Stimulated activated CD4-positive, alpha-beta T cell treated with anti-CD3 and anti-CD28 coated beads, Interleukin-4, amount 100 ng/mL, for 24 hours (primary cell): ENCODE data around the gene CYB5B.

ENCODE experiments used
- DNase-seq: peaks from one replicate; pipeline ENCODE4 v3.0.0-alpha.2; 2020

Gene CYB5B

DNA sequence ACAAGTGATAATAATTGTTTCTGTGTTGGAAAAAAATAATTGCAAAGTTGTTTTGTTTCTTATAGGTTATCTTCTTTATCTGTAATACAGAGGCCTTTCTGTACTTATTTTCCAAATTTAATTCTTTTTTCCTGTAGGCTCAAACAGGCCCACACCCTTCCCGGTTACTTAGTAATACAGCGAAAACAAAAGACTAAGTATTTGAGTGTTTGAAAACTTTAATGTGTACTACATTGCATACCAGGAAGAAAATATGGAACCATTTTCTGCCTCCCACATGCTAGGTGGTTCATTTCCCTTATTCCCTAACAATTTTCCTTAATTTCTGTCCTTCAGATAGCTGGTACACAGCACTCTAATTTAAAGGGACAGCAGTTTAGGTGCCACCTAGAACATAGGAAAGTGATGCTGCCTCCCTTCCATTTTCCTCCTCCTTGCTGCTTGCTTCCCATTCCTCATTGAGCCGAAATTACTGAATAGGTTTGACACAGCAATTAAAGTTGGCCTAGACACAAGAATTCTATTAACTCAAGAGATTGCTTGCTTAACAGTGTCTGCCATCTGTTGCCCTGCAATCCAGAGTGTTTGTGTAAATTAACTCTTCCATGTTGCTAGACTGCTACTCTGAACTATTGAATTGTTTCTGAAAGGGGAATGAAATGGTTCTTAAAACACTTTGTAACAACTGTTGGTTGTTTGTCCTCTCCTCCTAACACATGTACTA, 24.2 kb downstream of the CYB5B start:
- DNase-seq = no peak

DNA sequence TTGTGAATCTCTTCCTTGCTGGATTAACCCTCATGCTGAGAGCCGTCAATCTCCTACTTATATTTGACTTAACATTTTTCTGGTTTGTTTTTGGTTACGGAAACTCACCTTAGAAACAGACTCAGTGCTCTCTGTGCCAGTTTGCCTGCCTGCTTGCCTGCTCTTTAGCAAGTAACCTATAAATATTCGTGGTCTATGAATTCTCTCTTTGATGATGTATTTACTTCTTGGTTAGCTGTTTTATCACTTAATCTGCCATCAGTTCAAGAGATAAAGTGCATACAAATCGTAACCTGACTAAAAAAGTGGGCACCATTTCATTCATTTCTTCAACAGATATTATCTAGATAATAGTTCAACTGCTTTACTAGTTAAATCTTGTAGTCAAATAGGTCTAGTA, 26.7 kb downstream of the CYB5B start:
- DNase-seq = no peak

DNA sequence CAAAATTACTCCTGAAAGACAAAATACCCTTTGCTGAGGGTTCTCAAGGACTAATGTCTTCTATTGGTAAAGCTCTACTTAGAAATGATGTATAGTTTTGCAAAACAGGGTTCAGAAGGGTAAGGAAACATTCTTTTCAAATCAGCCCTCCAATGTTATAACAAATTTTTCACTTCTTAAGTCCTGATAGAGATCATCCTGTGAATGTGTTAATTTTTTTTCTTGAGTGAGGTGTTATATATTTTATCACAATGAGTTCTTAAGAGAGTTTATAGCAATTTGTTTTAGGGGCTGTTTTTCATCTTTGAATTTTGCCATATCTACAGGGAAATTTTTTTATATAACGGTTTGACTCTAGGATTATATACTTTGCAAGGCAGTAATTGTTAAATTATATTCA, 29.5 kb downstream of the CYB5B start:
- no peak for DNase-seq

DNA sequence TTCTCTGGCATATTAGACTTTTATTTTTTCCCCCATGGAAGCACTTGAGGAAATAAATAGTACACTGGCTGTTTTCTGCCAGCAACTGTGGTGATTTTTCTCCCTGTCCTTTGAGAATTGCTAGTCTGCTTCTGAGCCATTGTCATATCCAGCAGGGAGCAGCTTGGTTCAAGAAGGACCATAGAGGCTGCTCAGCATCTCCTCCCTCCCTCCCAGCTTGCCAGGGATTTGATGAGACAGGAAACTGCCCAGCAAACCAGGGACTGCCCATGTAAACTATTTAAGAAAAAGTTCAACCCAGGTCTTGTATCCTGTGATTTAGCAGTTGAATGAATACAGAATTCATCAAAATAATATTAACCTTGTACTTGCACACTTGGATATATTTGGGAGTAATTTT, 39.5 kb downstream of the CYB5B start:
- DNase-seq = no peak

DNA sequence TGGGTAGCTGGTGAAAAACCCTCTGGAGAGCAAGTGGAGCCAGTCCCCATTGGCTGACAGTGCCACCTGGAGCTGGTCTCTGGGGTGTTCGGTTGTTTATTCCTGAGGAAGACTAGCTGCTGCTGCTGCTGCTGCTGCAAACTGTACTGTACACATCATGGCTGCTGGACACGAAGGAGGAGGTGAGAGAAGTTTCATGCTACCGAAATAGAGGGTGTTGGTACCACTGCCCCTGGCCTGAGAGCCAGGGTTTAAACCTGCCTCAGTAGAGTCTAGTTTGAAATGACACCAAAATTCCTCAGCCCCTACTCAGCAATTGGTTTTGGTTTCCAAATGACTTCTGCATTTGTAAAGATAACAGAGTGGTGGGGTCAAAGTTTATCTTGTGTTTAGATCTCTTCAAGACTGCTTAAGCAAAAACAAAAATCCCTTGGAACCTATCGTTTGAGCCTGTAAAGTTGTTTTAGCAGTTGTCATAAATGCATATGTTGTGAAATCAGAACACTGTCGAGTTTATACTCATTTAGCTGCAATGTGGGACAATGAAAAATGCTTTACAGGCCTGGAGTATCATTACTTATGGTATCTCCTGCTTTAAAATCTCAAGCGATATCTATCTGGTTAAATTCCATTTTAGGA, 40.8 kb downstream of the CYB5B start:
- DNase-seq = no peak

DNA sequence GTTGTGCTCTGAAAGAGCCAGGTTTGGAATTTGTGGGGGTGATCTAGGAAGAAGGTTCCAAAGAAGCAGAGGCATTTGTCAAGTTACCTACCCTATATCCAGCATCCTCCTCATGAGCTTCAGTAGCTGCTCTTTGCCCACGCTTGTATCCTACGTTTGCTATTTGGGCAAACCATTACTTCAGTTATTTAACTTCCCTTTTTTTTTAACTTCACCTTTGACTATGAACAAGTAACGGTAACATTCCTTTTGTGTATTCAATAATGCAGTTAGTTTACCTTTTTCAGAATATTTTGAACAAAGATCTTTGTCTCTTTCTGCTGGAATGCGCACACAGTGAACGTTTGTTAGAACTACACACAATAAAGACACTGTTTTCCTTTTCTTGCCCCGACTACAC, 41.5 kb downstream of the CYB5B start:
- no peak for DNase-seq

DNA sequence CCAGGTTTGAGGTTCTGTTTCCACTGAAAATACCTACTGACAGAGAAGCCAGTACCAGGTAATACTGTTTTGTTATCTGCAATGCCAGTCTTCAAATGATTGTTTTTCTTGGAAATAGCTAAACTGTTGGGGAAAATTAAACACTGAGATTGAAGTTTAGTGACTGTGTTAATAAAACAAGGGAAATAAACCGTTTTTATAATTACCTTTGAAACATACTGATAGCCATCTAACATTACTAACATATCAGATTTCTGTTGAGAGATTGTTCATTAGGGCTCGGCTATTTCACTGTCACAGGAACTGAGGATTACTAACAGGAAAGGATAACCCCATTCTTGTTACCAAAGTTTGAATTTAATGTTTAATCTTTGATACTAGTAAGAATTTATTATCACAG, 42.1 kb downstream of the CYB5B start:
- DNase-seq = no peak

DNA sequence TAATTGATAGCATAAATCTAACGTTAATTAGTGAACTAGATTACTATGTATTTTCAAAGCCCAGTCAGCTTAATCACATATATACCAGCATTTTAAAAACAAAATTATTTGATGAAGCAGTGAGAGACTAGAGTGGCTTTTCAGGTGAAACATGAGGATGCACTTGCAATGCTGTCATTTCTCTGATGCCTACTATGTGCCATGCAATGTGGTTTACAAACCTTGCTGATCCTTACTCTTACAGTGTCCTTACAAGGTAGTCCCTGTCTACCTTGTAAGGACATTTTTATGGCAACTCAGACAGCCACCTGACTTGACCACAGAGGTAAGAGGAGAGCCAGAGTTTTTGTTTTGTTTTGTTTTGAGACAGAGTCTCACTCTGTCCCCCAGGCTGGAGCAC, 42.7 kb downstream of the CYB5B start:
- no peak for DNase-seq

DNA sequence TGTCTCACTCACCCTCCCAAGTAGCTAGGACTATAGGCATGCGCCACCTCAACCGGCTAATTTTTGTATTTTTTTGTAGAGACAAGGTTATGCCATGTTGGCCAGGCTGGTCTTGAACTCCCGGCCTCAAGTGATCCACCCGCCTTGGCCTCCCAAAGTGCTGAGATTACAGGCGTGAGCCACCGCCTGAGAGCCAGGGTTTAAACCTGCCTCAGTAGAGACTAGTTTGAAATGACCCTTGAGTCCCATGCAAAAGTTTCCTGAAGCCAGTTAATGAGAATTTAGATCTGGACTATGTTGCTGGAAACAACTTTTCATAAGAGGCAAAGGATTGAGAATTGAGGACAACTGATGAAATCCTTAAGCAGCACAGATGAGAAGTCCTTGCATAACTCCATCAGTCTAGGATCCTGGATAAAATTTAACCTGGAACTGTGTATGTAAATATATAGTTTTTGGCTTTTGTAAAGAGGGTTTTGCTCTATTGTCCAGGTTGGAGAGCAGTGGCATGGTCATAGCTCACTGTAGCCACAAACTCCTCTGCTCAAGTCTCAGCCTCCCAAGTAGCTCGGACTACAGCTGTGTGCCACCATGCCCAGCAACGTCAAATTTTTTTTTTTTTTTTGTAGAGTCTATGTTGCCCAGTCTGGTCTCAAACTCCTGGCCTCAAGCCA, 43.2 kb downstream of the CYB5B start:
- no peak for DNase-seq

DNA sequence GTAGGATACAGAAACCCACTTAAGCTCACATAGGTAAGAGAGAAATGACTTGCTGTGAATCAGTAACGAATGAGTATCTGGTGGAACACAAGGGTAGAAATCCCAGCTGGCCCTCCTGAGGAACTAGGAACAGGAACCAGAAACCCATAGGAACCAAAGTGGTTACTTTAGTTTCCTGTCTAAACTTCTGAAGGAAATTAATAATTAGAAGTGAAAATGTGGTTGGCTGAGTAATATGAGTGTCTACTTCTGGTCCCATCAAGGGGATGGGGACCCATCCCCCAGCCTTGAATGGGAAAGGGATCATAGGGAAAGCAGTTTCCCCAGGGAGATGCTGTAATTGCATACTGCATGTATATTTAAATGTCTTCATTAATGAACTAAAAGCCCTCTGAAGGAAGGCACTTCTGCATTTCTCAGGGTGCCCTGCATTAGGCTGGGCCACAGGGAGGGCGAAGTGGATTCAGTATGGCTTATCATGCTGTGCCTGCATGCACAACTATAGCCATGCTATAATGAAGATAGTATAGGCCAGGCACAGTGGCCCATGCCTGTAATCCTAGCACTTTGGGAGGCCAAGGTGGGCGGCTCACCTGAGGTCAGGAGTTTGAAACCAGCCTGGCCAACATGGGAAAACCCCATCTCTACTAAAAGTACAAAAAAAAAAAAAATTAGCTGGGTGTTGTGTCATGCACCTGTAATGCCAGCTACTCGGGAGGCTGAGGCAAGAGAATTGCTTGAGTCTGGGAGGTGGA, 45.6 kb downstream of the CYB5B start:
- peak; percentile 28 for DNase-seq

DNA sequence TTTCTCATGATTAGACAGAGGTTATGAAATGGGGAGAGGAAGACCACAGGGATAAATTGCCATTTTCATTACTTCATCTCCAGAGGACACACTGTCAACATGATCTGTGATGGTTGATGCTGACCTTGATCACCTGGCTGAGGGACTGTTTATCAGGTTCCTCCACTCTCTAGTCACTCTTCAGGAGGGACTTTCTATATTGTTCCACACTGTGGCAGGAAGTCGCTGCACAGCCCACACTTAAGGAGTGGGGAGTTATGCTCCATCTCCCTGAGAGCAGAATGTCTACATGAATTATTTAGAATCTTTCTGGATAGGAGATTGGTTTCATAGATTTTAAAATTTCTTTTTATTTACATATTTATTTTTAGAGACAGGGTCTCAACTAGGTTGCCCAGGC, 46.7 kb downstream of the CYB5B start:
- DNase-seq = no peak

DNA sequence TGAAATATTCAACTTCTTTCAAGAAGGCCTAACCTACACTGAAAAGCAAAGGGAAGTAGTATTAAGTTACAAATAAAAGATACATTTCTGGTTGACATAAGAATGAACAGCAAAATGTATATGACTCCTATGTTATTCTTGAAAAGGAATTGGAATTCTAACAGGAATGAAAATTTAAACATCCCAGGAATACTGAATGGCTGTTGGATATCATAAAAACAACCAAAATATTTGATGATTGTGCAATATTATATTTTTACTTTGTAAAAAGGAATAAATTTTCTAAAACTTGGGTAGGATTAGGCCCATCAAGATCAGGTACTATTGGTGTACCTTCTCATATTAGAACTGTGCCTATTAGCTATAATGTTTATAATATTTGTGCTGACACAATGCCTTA, 50.0 kb downstream of the CYB5B start:
- DNase-seq = no peak

DNA sequence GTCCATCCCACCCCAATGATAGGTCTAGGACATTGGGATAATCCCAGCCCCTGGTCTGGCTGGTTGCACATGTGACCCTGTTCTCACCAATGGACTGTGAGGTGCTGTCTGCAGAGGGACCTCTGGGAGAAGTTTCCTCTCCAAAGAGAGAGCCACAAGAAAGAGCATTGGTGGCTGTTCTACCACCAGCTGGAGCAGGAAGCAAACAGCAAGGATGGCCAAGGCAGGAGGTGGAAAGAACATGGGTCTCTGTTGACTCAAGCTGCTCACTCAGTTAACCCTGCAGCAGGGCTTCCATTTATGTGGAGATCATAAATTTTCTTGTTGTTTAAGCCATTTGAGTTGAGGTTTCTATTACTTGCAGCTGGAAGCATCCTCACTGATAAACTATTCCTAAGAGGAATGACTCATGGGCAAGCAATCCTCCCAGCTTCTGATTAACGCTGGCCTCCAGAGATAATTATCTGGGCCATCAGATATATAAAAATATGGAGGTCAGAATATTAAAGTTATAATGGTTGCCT, 52.6 kb downstream of the CYB5B start:
- no peak for DNase-seq

DNA sequence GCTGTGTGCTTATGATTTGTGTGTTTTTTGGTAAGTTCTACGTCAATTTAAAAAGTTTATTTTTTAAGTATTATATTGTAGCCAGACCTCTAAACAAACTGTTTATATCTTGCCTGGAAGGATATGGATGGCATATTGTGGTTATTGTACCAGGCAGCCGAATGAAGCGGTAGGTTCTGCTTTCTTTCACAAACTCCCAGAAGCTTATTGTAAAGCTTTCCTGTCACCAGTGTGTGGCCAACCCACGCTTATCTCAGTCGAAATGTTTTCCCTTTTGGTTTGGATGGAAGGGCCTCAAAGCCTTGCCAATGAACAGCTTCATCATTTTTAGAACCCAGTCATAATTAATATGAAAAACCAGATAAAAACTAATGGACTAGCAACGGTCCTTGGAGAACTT, 53.1 kb downstream of the CYB5B start:
- DNase-seq = no peak

DNA sequence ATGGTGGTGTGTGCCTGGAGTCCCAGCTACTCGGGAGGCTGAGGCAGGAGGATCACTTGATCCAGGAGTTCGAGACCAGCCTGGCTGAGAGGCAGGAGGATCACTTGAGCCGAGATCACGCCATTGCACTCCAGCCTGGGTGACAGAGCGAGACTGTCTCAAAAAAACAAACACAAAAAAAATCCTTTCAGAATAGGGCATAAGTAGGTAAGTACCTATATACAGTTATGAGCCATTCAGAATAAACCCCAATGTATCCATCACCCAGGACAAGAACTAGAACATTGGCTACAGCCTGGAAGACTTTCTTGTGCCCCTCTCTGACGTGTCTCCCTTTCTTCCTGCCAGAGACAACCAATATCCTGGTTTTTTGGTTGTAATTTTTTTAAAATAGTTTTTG, 54.3 kb downstream of the CYB5B start:
- DNase-seq = no peak

DNA sequence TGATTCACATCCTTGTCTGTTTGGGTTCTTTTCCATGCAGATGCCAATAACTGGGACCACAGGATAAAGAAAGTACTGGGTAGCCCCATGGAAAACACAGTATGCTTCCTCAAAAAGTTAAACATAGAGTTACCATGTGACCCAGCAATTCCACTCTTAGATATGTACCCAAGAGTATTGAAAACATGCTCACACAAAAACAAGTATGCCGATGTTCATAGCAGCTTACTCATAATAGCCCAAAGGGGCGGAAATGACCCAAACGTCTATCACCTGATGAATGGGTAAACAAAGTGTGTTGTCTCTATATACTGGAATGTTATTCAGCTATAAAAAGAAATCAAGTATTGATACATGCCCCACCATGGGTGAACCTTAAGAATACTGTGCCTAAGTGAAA, 55.4 kb downstream of the CYB5B start:
- DNase-seq = no peak

DNA sequence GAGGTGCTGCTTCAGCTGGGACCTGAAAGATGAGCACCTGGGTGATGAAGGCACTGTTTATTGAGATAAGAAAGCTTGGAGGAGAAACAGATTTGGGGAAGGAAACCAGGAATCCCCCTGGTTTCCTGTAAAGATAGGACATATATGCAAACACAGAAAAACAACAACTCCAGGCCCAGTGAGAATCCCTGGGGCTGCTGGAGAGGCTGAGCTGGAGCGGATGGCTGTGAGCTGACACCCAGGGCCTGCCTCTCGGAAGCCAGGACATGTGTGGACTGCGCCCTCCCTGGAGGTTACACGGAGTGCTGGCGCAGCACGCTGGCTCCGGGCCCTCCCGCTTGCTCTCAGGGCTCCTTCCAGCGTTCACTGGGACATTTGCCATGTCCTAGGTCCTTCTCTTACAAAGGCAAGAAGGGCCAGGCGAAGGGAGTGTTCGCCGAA, 57.5 kb downstream of the CYB5B start:
- no peak for DNase-seq

DNA sequence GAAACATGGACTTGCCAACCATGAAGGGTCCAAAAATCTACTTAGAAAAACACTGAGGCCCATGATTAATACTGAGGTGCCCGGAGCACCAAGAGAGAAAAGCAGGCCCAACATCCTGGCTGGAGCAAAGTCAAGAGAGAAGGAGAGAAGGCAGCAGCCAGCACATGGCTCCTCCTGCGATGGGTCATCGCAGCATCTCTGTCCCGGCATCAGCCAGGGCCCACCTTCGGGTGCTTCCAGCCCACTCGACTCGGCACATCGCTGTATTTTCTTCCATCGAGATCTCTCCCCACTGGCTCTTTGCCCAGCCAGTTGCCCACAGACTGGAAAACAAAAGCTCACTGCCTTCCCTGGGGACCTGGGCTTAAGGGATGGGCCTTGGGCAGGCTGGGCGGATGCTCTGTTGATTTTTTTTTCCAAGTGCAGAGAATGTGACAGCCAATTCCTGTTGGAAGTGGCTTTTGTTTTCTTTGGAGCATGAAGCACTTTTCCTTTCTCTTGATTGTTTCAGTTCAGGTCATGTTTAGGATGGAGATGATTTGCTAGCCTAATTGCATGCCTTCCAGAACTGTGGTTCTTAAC, 58.1 kb downstream of the CYB5B start:
- DNase-seq = no peak

DNA sequence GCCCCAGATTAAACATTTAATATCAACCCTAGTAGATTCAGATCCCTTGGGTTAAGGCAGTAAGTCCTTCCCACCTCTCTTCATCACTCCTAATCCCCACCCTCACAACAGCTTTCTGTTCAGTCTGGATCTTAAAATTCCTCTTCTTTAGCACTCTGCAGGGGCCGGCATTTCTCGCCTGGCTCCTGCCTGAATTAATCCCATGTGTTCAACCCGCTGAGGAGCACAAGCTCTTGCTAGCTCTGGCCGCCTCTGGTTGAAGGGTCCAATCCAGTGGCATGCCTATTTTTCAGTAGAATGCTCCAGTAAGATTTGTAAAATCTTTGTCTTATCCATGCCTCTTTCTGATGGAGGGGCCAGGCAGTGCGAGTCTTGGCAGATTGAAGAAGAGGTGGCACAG, 59.2 kb downstream of the CYB5B start:
- DNase-seq = no peak

DNA sequence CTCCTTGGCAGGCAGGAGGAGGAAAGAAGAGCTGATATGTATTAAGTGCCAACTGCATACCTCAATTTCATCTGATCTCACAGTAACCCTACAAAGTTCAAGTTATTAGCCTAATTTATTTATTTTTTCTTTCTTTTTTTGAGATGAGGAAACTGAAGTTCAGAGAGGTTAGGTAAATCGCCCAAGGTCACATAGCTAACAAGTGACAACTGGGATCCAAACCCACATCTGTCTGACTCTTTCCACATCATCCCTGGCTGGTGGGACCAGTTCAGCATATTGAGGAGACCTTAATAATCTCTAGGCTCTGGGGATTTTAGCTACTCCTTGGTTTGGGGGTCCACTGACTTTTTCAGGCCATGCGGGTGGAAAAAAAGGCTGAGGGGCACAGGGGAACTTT, 60.9 kb downstream of the CYB5B start:
- no peak for DNase-seq

DNA sequence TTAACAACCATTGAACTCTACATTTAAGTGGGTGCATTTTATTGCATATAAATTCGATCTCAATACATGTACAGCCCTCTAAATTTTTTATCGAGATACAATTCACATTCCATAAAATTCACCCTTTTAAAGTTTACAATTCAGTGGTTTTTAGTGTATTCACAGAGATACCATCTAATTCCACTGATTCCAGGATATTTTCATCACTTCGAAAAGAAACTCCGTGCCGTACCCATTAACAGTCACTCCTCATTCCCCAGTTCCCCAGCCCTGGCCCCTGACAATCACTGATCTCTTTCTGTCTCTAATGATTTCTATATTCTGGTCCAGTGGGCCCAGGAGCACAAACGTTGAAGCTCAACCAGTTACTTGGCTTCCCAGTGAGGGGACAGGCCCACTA, 61.4 kb downstream of the CYB5B start:
- no peak for DNase-seq

DNA sequence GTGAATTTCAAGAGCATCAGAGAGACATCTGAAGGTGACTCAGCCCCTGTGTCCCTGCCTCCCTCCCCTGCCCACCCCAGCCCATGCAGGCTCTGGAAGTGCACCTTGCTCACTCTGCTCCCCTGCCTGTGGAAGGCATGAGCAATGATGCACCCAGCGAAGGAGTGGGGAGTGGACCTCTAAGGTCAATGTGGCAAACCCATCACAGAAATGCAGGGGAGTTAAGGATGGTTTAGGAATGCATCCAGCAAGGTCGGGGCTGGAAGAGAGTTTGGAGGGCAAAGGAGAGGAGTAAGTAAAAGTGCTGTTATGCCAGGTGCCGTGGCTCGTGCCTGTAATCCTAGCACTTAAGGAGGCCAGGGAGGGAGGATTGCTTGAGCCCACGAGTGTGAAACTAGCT, 61.9 kb downstream of the CYB5B start:
- no peak for DNase-seq

DNA sequence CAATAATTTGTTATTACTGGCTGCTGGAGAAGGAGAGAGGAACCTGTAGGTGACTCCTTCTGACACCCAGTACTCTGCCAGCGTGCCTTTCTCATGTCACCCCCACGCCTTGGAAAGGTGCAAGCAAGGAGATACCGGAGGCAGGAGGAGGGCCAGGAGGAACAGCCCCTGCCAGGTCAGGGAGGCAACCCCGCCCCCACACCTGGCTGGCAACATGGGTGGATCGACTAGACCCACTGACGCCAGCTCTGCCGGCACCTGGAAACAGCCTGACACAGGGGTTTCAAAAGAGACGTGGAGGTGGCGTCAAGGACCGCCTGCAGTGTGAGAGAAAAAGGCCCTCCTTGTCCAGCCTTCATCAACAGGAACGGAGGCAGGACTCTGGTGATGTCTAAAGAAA, 62.3 kb downstream of the CYB5B start:
- DNase-seq = no peak
